ENCODE results near the gene CRELD2. TPM values are rescaled to one million over a fixed set of nuclear protein-coding genes. Genes with fewer than 3 reads are reported as not detected.

Gene CRELD2
- total and polyA plus RNA-seq, 2 of the 13 experiments (the other 11 are each of a cell fraction or from before 2014, with no cell fraction given) = 17.2 to 44.7 TPM

GRCh38 chr22:49917974-49918910 lies at the start of gene CRELD2, which contains the start of gene ALG12 (continued):
- TF ChIP-seq NCOR1 (IDR thresholded peaks at IDR 0.05; ENCODE audit: borderline replicate concordance, low read length) (no peak), ARHGAP35 (CRISPR knock-in tag; IDR thresholded peaks at IDR 0.05; ENCODE audit: borderline replicate concordance) (peak; percentile 84; the same call in 1 of the 2 replicates), TBX2 (CRISPR knock-in tag; IDR thresholded peaks at IDR 0.05; ENCODE audit: borderline replicate concordance) (peak; percentile 69), JUND (CRISPR knock-in tag; IDR thresholded peaks at IDR 0.05) (no peak), SIN3B (IDR thresholded peaks at IDR 0.05; ENCODE audit: low read length) (no peak), THAP7 (CRISPR knock-in tag; IDR thresholded peaks at IDR 0.05) (no peak), ZNF143 (CRISPR knock-in tag; IDR thresholded peaks at IDR 0.05) (no peak; the same call in 1 of the 2 replicates), ZNF431 (CRISPR knock-in tag; IDR thresholded peaks at IDR 0.05; ENCODE audit: borderline replicate concordance, low read depth) (no peak; the same call in 1 of the 2 replicates), ZBTB39 (CRISPR knock-in tag; IDR thresholded peaks at IDR 0.05) (no peak), AFF4 (CRISPR knock-in tag; IDR thresholded peaks at IDR 0.05) (no peak), BCL3 (CRISPR knock-in tag; IDR thresholded peaks at IDR 0.05) (peak; percentile 84; the same call in 1 of the 2 replicates), ZBTB7B (CRISPR knock-in tag; IDR thresholded peaks at IDR 0.05) (peak; percentile 63; the same call in 1 of the 2 replicates), HNRNPH1 (optimal IDR thresholded peaks at IDR 0.05; ENCODE audit: low read depth, low read length) (no peak), ZNF441 (CRISPR knock-in tag; IDR thresholded peaks at IDR 0.05; ENCODE audit: borderline replicate concordance) (peak; percentile 72; the same call in 1 of the 2 replicates), ZBTB3 (CRISPR knock-in tag; IDR thresholded peaks at IDR 0.05; ENCODE audit: borderline replicate concordance, low read depth) (no peak), GATAD2A (CRISPR knock-in tag; IDR thresholded peaks at IDR 0.05) (no peak), DR1 (CRISPR knock-in tag; IDR thresholded peaks at IDR 0.05) (peak; percentile 19; the same call in 1 of the 2 replicates), PCBP2 (optimal IDR thresholded peaks at IDR 0.05; ENCODE audit: low read depth, low read length, poor library complexity, severe bottlenecking) (no peak), ZNF775 (CRISPR knock-in tag; IDR thresholded peaks at IDR 0.05; ENCODE audit: borderline replicate concordance) (no peak), ZNF333 (CRISPR knock-in tag; IDR thresholded peaks at IDR 0.05; ENCODE audit: borderline replicate concordance) (peak; percentile 33; the same call in 1 of the 2 replicates)

All from HepG2 (cell line).